HG03066 (cell line): ENCODE measurements around the gene CDKN2B.
A peak's percentile ranks its signal among the peaks of the same experiment; 100 is the strongest.
"Not testable (repeated sequence)": the region's sequence is repeated elsewhere in the genome, so short reads cannot be mapped to it uniquely, and the experiment has no call there.

Source experiments
- ATAC-seq: cut with Tn5 transposase; IDR thresholded peaks from one replicate; pipeline ENCODE4 v1.9.1; 2021; ENCODE audit warnings: low read depth; ENCODE audit not compliant: unreplicated experiment

The CDKN2B gene, protein sequence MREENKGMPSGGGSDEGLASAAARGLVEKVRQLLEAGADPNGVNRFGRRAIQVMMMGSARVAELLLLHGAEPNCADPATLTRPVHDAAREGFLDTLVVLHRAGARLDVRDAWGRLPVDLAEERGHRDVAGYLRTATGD

DNA sequence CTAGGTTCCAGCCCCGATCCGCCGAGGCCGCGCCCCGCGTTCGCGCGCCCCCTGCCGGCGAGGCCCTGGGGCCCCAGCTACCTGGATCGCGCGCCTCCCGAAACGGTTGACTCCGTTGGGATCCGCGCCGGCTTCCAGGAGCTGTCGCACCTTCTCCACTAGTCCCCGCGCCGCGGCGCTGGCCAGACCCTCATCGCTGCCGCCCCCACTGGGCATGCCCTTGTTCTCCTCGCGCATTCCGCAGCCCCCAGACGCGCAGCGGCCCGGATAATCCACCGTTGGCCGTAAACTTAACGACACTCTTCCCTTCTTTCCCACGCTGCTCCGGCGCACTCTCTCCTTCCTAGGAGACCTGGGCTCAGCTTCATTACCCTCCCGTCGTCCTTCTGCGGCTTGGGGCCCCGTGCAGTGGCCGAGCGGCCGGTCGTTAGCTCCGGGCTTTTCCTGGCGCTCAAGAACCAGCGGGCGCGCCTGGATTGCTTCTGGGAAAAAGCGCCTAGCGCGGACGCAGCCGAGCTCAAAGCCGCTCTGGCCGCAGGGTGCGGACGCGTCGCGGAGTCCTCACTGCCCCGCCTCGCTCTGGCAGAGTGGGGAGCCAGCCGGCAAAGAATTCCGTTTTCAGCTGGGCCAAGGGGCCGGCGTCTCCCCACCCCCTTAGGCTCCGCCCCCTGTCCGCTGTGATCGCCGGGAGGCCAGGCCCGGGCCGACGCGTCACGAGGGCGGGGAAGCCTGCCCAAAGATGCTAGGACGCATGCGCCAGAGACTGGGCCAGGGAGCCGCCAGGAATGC is at the start of gene CDKN2B:
Gene CDKN2B (minus strand): TSS at position 589 of the 789 bp plus-strand sequence. CDS start 352 bp downstream, at position 237.
- peak; percentile 85 for ATAC-seq

GRCh38 chr9:22057972-22058371 is 48.9 kb upstream of the CDKN2B start:
- ATAC-seq = not testable (repeated sequence)

GRCh38 chr9:22056402-22056801 is 47.3 kb upstream of the CDKN2B start:
- no peak for ATAC-seq

DNA sequence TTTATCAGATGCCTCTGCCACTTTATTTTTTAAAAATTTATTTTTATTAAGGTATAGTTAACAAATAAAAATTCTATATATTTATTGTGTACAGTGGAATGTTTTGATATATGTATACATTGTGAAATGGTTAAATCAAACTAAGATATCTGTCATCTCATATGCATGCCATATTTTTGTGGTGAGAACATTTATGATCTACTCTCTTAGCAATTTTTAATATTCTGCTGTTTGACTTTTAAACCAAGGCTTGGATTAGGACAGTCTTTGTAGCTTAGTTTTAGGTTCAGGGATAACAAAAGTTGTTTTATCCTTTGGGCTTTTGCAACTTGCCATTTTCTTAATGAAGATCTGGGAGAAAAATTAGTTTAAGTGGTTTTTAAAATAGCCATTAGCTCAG is 46.0 kb upstream of the CDKN2B start:
- ATAC-seq = no peak

GRCh38 chr9:22054529-22054928 is 45.4 kb upstream of the CDKN2B start:
- no peak for ATAC-seq

- no peak for ATAC-seq
Measured at GRCh38 chr9:22054076-22054475, 45.0 kb upstream of the CDKN2B start.

GRCh38 chr9:22053178-22053577 is 44.1 kb upstream of the CDKN2B start:
- no peak for ATAC-seq

GRCh38 chr9:22052376-22052945 is 43.4 kb upstream of the CDKN2B start:
- ATAC-seq = no peak

- peak; percentile 84 for ATAC-seq
Measured at GRCh38 chr9:22050924-22051323, 41.8 kb upstream of the CDKN2B start.

GRCh38 chr9:22049411-22049810 is 40.3 kb upstream of the CDKN2B start:
- no peak for ATAC-seq

DNA sequence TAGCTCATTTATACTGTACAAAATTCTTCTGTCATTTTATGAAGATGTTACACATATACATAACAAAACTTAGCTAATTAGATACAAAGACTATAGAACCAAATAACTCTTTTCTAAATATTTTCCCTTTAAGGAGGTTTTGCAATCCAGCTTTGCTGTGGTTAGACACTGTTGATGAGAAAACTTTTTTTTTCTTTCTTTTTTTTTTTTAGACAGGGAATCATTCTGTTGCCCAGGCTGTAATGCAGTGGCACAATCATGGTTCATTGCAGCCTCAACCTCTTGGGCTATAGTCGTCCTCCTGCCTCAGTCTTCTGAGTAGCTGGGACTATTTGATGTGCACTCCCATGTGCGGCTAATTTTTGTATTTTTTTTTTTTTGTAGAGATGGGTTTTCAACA is 38.5 kb upstream of the CDKN2B start:
- no peak for ATAC-seq

- no peak for ATAC-seq
Measured at GRCh38 chr9:22046243-22046885, 37.3 kb upstream of the CDKN2B start.

DNA sequence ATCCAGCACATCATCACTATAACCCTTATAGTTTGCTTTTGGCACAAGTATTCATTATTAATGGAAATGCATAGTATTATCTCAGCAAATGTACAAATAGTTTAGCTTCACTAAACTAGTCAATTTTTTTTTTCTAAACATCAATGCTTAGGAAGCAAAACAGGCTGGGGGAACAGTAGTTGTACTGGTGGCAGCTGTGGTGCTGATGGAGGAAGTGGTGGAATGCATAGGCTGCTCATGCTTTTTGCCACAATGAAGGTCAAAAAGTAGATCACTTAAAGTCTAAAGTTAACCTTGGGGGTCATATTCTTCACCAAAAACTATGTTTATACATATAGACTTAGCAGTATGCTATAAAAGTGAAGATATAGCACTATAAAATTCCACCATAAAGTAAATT is 36.3 kb upstream of the CDKN2B start:
- no peak for ATAC-seq

- no peak for ATAC-seq
Measured at GRCh38 chr9:22044583-22044982, 35.5 kb upstream of the CDKN2B start.

DNA sequence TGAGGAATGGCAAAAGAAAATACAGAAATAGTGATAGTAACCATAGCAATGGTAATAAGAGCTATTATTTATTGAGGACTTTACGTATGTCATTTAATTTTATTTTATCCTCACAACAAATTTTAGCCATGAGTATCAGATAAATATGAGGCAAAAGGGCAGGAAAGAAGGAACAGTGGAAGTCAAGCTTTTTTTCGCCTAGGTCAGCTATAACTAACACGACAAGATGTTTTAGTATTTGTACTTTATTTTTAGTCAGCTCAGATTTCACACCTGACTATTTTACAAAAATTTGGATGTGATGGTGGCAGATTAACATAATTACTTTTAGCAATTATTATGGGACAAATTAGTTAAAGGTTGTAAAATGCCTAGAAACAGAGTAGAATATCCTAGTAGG is 34.8 kb upstream of the CDKN2B start:
- ATAC-seq = no peak

- ATAC-seq = no peak
Measured at GRCh38 chr9:22041775-22042174, 32.7 kb upstream of the CDKN2B start.

- ATAC-seq = no peak
Measured at GRCh38 chr9:22041344-22041743, 32.2 kb upstream of the CDKN2B start.

- ATAC-seq = no peak
Measured at GRCh38 chr9:22040760-22041159, 31.7 kb upstream of the CDKN2B start.

GRCh38 chr9:22039258-22039657 is 30.2 kb upstream of the CDKN2B start:
- no peak for ATAC-seq

- ATAC-seq = no peak
Measured at GRCh38 chr9:22037954-22038690, 29.0 kb upstream of the CDKN2B start.
